GM13976 (cell line): ENCODE data around the gene COL6A3.

Experiments
- DNase-seq: peaks from one replicate; pipeline ENCODE4 v3.0.0; 2012; ENCODE audit warnings: low spot score
- in situ Hi-C: fragments of 300-500 bp; cut with MboI; formaldehyde crosslinking; loops from one replicate; pipeline ENCODE4 v1.12.0; 2022; ENCODE audit warnings: low sequenced_read_pairs, mixed read lengths, inconsistent platforms; ENCODE audit not compliant: unreplicated experiment
- TF ChIP-seq, protein P1 (sequence below): IDR thresholded peaks from 2 replicates; pipeline ENCODE4 v1.5.1; 2012; ENCODE audit warnings: borderline replicate concordance, mild to moderate bottlenecking; ENCODE audit not compliant: insufficient read depth; ENCODE audit errors: extremely low read depth, missing control alignments, control extremely low read depth

The COL6A3 gene

DNA sequence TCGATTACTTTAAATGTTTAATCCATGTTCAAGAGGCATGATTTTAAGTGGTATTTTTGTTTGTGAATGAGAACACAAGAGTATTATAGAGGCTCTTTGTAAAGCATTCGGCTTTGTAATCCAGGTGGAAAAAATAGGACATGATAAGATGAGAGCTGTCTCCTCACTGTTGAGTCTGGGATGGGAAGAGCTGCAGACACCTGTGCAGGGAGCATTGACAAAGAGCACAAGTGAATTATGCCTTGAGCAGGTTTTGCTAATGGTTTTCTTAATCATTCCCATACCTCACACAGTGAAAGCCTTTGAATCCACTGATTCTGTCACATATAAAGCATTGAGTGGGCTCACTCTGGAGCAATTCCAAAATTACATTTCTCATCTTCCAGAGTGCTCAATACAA lies 9.6 kb downstream of the COL6A3 start:
- TF ChIP-seq, protein P1, sequence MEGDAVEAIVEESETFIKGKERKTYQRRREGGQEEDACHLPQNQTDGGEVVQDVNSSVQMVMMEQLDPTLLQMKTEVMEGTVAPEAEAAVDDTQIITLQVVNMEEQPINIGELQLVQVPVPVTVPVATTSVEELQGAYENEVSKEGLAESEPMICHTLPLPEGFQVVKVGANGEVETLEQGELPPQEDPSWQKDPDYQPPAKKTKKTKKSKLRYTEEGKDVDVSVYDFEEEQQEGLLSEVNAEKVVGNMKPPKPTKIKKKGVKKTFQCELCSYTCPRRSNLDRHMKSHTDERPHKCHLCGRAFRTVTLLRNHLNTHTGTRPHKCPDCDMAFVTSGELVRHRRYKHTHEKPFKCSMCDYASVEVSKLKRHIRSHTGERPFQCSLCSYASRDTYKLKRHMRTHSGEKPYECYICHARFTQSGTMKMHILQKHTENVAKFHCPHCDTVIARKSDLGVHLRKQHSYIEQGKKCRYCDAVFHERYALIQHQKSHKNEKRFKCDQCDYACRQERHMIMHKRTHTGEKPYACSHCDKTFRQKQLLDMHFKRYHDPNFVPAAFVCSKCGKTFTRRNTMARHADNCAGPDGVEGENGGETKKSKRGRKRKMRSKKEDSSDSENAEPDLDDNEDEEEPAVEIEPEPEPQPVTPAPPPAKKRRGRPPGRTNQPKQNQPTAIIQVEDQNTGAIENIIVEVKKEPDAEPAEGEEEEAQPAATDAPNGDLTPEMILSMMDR = no peak
- no peak for DNase-seq
- in situ Hi-C loops = no loop called here

DNA sequence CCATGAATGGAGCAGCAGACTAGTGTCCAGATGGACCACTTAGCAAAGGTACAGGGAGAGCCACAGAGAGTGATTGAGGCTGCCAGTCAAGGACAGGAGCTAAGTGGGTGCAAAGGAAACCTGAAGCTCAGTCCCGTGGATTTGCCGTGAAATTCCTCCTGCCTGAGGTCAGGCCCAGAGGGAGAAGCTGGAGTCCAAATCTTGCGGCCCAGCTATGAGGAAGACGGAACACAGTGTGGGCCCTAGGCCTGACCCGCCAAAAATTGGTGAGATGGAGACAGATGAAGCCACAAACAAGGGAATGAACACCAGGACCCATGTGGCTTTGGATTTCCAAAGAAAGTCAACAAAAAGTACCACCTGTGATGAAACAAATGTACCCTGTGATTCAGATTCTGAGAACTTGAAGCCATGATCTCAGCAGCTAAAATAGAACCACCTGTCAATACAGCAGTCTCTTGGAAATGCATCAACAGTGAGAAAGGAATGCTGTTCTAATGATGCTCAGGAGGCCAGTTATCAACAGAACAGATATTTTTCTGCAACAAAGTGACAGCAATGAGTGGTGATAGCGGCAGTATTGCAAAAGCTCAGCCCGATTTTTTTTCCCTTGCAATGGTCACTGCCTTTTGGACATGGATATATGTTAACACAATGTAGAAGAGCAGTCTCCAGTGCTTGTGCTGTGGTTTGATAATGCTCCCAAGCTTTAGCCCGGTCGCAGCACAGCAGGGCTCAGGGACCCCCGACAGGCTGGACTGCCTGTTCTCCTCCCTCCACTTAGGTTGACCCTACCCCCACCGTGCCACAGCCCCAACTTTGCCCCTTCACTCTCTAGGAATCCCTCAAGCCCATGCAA lies 10.7 kb downstream of the COL6A3 start:
- TF ChIP-seq, protein P1 = no peak
- no peak for DNase-seq
- in situ Hi-C loops = no loop called here

DNA sequence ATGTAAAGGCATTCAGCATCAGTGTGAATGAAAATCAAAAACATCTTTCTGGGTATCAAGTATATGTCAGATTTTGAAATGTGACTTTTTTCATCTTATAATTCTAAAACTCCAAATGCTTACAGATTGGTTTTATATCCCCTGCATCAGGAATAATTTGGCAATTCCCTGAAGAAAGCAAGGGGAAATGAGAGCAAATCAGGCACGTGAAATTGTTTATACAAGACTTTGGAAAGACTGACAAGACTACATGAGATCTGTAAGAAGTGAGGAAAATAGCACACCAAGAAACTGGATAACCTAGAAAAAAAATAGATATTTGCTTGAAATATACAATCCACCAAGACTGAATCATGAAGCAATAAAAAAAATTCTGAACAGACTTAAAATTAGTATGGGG lies 13.8 kb downstream of the COL6A3 start:
- TF ChIP-seq, protein P1 = no peak
- no peak for DNase-seq
- in situ Hi-C loops = no loop called here

DNA sequence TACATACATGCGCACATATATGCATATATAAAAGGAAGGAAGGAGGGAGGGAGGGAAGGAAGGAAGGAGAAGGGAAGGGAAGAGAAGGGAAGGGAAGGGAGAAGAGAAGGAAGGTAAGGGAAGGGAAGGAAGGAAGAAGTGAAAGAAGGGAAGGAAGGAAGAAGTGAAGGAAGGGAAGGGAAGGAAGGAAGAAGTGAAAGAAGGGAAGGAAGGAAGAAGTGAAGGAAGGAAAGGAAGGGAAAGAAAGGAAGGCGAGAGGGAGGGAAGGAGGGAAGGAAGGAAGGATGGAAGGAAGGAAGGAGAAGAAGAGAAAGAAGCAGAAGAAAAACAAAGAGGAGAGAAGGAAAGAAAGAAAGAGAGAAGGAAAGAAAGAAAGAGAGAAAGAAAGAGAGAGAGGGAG lies 16.9 kb downstream of the COL6A3 start:
- in situ Hi-C loops = no loop called here
- TF ChIP-seq, protein P1 = no peak
- DNase-seq = no peak

DNA sequence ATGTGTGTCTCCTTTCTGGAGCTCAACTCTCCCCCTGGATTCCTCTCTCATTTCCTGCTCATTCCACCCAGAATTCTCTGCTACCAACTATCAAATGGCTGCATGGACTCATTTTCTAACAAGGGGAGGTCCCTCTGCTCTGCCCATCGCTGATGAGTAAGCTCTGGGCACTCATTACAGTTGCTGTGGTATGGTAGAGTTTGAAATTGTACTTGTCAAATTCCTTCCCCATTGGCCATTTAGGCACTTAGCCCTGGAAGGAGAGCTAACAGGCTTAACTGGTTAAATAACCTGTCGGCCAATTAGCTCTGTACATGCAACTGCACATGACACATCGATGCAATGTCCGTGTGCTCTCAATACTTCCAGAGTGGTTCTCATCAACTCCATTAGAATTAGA lies 20.4 kb downstream of the COL6A3 start:
- in situ Hi-C loops = no loop called here
- TF ChIP-seq, protein P1 = no peak
- no peak for DNase-seq

DNA sequence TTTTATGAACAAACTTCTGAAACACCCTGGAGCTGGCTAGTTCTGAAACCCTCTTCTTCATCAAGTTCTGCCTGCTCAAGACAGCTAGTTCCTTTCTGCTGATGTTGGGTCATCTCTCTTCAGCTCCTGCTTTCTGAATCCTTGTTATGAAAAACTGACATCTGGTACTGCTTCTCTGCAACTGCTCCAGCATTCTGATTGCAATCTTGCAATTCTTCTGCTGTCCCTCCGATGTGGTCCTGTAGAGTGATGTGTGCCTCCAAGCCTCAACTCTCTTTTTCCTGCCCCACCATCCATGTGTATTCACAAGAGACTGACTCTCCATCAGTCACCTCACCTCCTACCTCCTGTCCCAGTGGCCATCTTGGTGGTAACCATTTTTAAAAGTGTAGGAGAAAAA lies 21.8 kb downstream of the COL6A3 start:
- no peak for DNase-seq
- in situ Hi-C loops = no loop called here
- TF ChIP-seq, protein P1 = no peak
